ENCODE measurements around the gene GASK1A. TPM values are rescaled to one million over a fixed set of nuclear protein-coding genes. Genes with fewer than 3 reads are reported as not detected.

GASK1A gene
- total RNA-seq, 1 donor from 2014 or later, result not detected

DNA sequence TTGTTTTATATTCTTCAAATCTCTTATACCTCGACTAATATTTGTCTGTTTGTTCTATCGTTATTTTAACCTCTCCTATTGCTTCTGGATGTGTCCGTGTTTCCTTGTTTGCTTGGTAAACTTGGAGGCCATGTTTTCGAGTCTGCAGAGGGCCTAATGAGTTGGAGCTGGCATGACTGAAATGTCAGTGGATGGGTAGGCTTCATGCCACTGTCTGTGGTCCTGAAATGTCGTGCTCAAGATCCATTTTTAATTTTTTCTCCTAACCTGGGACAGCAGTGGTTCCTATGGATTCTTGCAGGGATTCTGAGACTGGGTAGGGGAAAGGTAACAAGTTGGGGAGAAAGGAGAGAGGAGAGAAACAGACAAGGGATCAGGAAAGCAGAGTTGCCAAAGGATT, 18.8 kb upstream of the GASK1A start:
- Mint-ChIP-seq H3K27ac (ENCODE audit: unreplicated experiment) (no peak overlapping the region), H3K4me3 (ENCODE audit: unreplicated experiment) (no peak overlapping the region), H3K9me3 (ENCODE audit: unreplicated experiment) (no peaks in the 10 kb centered on the region), H3K4me1 (ENCODE audit: unreplicated experiment) (no peaks in the 10 kb centered on the region), H3K36me3 (ENCODE audit: unreplicated experiment) (no peaks in the 10 kb centered on the region), H3K27me3 (ENCODE audit: unreplicated experiment) (peaks cover 26% of the 10 kb centered on the region)
- no peak for DNase-seq (ENCODE audit: extremely low spot score, unreplicated experiment)
- TF ChIP-seq, protein P1, sequence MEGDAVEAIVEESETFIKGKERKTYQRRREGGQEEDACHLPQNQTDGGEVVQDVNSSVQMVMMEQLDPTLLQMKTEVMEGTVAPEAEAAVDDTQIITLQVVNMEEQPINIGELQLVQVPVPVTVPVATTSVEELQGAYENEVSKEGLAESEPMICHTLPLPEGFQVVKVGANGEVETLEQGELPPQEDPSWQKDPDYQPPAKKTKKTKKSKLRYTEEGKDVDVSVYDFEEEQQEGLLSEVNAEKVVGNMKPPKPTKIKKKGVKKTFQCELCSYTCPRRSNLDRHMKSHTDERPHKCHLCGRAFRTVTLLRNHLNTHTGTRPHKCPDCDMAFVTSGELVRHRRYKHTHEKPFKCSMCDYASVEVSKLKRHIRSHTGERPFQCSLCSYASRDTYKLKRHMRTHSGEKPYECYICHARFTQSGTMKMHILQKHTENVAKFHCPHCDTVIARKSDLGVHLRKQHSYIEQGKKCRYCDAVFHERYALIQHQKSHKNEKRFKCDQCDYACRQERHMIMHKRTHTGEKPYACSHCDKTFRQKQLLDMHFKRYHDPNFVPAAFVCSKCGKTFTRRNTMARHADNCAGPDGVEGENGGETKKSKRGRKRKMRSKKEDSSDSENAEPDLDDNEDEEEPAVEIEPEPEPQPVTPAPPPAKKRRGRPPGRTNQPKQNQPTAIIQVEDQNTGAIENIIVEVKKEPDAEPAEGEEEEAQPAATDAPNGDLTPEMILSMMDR (IDR thresholded peaks at IDR 0.05), result no peak

DNA sequence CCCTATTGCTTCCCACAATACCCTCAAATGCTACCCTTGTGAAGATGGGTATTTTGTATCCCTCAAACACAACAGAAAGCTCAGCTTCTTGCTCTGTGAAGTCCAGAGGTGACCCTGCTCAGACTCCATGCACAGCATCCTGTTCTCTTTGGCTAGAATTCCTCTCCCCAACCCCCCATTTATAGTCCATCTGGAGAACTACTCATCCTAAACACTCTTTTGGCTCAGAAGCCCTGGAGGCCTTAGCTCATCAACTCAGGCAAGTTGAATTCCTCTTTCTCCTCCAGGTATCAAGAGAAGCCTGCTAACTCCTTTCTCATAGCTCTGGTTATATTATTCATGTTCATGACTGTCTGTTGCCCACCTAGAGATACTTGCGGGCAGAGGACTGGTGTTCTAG, 18.3 kb upstream of the GASK1A start:
- Mint-ChIP-seq H3K4me1 (ENCODE audit: unreplicated experiment) (no peaks in the 10 kb centered on the region), H3K9me3 (ENCODE audit: unreplicated experiment) (no peaks in the 10 kb centered on the region), H3K27me3 (ENCODE audit: unreplicated experiment) (peaks cover 26% of the 10 kb centered on the region), H3K4me3 (ENCODE audit: unreplicated experiment) (no peak overlapping the region), H3K36me3 (ENCODE audit: unreplicated experiment) (no peaks in the 10 kb centered on the region), H3K27ac (ENCODE audit: unreplicated experiment) (no peak overlapping the region)
- TF ChIP-seq, protein P1 (IDR thresholded peaks at IDR 0.05), result no peak
- no peak for DNase-seq (ENCODE audit: extremely low spot score, unreplicated experiment)

GRCh38 chr3:42961633-42962032, 17.5 kb upstream of the GASK1A start:
- H3K27ac Mint-ChIP-seq (ENCODE audit: unreplicated experiment), result no peak overlapping the region
- no peaks in the 10 kb centered on the region for H3K4me1 Mint-ChIP-seq (ENCODE audit: unreplicated experiment)
- no peaks in the 10 kb centered on the region for H3K36me3 Mint-ChIP-seq (ENCODE audit: unreplicated experiment)
- H3K9me3 Mint-ChIP-seq (ENCODE audit: unreplicated experiment), result no peaks in the 10 kb centered on the region
- TF ChIP-seq, protein P1 (IDR thresholded peaks at IDR 0.05), result peak; percentile 72
- H3K4me3 Mint-ChIP-seq (ENCODE audit: unreplicated experiment), result no peak overlapping the region
- DNase-seq (ENCODE audit: extremely low spot score, unreplicated experiment), result no peak
- peaks cover 21% of the 10 kb centered on the region for H3K27me3 Mint-ChIP-seq (ENCODE audit: unreplicated experiment)

GRCh38 chr3:42963269-42963668, 15.8 kb upstream of the GASK1A start:
- TF ChIP-seq, protein P1 (IDR thresholded peaks at IDR 0.05), result no peak
- H3K36me3 Mint-ChIP-seq (ENCODE audit: unreplicated experiment), result no peaks in the 10 kb centered on the region
- DNase-seq (ENCODE audit: extremely low spot score, unreplicated experiment), result no peak
- H3K27me3 Mint-ChIP-seq (ENCODE audit: unreplicated experiment), result peaks cover 23% of the 10 kb centered on the region
- no peak overlapping the region for H3K27ac Mint-ChIP-seq (ENCODE audit: unreplicated experiment)
- no peaks in the 10 kb centered on the region for H3K9me3 Mint-ChIP-seq (ENCODE audit: unreplicated experiment)
- no peak overlapping the region for H3K4me3 Mint-ChIP-seq (ENCODE audit: unreplicated experiment)
- no peaks in the 10 kb centered on the region for H3K4me1 Mint-ChIP-seq (ENCODE audit: unreplicated experiment)

DNA sequence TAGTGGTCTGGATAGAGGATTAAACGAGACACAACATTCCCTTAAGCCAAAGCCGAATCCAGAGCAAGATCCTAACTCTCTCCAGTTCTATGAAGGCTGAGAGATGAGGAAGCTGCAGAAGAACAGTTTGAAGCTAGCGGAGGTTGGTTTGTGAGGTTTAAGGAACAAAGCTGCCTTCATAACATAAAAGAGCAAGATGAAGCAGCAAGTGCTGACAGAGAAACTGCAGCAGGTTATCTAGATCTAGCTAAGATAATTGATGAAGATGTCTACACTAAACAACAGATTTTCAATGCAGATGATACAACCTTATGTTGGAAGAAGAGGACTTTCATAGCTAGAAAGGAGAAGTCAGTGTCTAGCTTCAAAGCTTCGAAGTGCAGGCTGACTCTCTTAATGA, 14.8 kb upstream of the GASK1A start:
- Mint-ChIP-seq H3K4me1 (ENCODE audit: unreplicated experiment) (no peaks in the 10 kb centered on the region), H3K27ac (ENCODE audit: unreplicated experiment) (no peak overlapping the region), H3K4me3 (ENCODE audit: unreplicated experiment) (no peak overlapping the region), H3K27me3 (ENCODE audit: unreplicated experiment) (peaks cover 26% of the 10 kb centered on the region), H3K36me3 (ENCODE audit: unreplicated experiment) (no peaks in the 10 kb centered on the region), H3K9me3 (ENCODE audit: unreplicated experiment) (no peaks in the 10 kb centered on the region)
- DNase-seq (ENCODE audit: extremely low spot score, unreplicated experiment), result no peak
- TF ChIP-seq, protein P1 (IDR thresholded peaks at IDR 0.05), result no peak
